HL-60 (cell line): ENCODE results near the gene ZBTB45.
"Not testable (repeated sequence)": the region's sequence is repeated elsewhere in the genome, so short reads cannot be mapped to it uniquely, and the experiment has no call there.

Experiments
- DNase-seq, 2 experiments: peaks; one replicate each; pipeline ENCODE4 v3.0.0-alpha.2; 2010 to 2020; ENCODE audit warnings: low read depth in 1 of 2, low spot score in 1 of 2
- H3K27ac ChIP-seq: fragments of 250-450 bp; sonication (Bioruptor Pico); replicated peaks from 2 replicates; pipeline ENCODE4 v1.5.1; 2020; ENCODE audit warnings: mild to moderate bottlenecking, moderate library complexity
- H3K27me3 ChIP-seq: fragments of 250-450 bp; sonication (Bioruptor Pico); 2 replicates; pipeline ENCODE4 v1.5.1; 2021; ENCODE audit warnings: mild to moderate bottlenecking, moderate library complexity; ENCODE audit not compliant: insufficient read depth, poor library complexity, severe bottlenecking
- H3K4me3 ChIP-seq: replicated peaks from 2 replicates; pipeline ENCODE4 v1.5.1; 2011; ENCODE audit warnings: mild to moderate bottlenecking, control low read depth, low read length; ENCODE audit not compliant: insufficient read depth
- CTCF ChIP-seq: IDR thresholded peaks from one replicate; pipeline ENCODE4 v1.5.1; 2011; ENCODE audit warnings: low read length, control low read depth, inconsistent platforms; ENCODE audit not compliant: insufficient read depth
- GABPA ChIP-seq: IDR thresholded peaks from 2 replicates; pipeline ENCODE4 v1.6.1; 2012; ENCODE audit warnings: low read depth
- POLR2AphosphoS5 ChIP-seq: IDR thresholded peaks from 2 replicates; pipeline ENCODE4 v1.6.1; 2012; ENCODE audit warnings: low read depth
- REST ChIP-seq: IDR thresholded peaks from 2 replicates; pipeline ENCODE4 v1.6.1; 2012; ENCODE audit warnings: low read depth; ENCODE audit not compliant: insufficient replicate concordance
- SPI1 ChIP-seq: IDR thresholded peaks from 2 replicates; pipeline ENCODE4 v1.6.1; 2012; ENCODE audit warnings: low read depth, mild to moderate bottlenecking, borderline replicate concordance

ZBTB45 gene

GRCh38 chr19:58545286-58546018 is 25.8 kb upstream of the ZBTB45 start:
- no peak for DNase-seq
- no peaks in the 10 kb centered on the region for H3K27me3 ChIP-seq
- TF ChIP-seq CTCF, result no peak
- TF ChIP-seq REST, result no peak
- TF ChIP-seq SPI1, result no peak
- no peak for TF ChIP-seq GABPA
- no peak for TF ChIP-seq POLR2AphosphoS5
- peak overlapping the region; percentile 99 for H3K4me3 ChIP-seq
- H3K27ac ChIP-seq, result peak overlapping the region; percentile 74

- no peaks in the 10 kb centered on the region for H3K27me3 ChIP-seq
- DNase-seq, result peak in 1 of 2 experiments; percentile 55
- no peak for TF ChIP-seq CTCF
- no peak for TF ChIP-seq REST
- TF ChIP-seq POLR2AphosphoS5, result peak; percentile 9; the same call in 1 of the 2 replicates
Measured at GRCh38 chr19:58544591-58545285, 25.1 kb upstream of the ZBTB45 start.

GRCh38 chr19:58543826-58544590 is 24.4 kb upstream of the ZBTB45 start, which contains the start of gene TRIM28:
Gene TRIM28, plus strand, starts transcription at chr19:58544064. Its CDS starts 694 bp downstream, at chr19:58544758.
- TF ChIP-seq POLR2AphosphoS5 (peak; percentile 97), CTCF (no peak), SPI1 (0 out of 2 replicates have a peak, but pooled peaks have one; percentile 30), REST (no peak)
- DNase-seq, result peak; percentile 99
- H3K27ac ChIP-seq, result peak within 1 kb of the TSS; percentile 76
- H3K4me3 ChIP-seq, result peak within 1 kb of the TSS; percentile 99
- no peaks in the 10 kb centered on the region for H3K27me3 ChIP-seq

More at GRCh38 chr19:58544591-58545285, 25.1 kb upstream of the ZBTB45 start:
- H3K4me3 ChIP-seq, result peak overlapping the region; percentile 99
- peak overlapping the region; percentile 76 for H3K27ac ChIP-seq

- not testable (repeated sequence) for DNase-seq, H3K4me3 ChIP-seq, H3K27me3 ChIP-seq
- peak overlapping the region; percentile 76 for H3K27ac ChIP-seq
Measured at GRCh38 chr19:58542641-58543372, 23.2 kb upstream of the ZBTB45 start.
